HG02610 (cell line): Measurements from ENCODE around the gene CENPX.
"Not testable (repeated sequence)": the region's sequence is repeated elsewhere in the genome, so short reads cannot be mapped to it uniquely, and the experiment has no call there.

ENCODE experiments used
- ATAC-seq: cut with Tn5 transposase; IDR thresholded peaks from one replicate; pipeline ENCODE4 v1.9.1; 2021; ENCODE audit warnings: mild to moderate bottlenecking, moderate library complexity; ENCODE audit not compliant: unreplicated experiment

Gene CENPX

GRCh38 chr17:81984773-81985410, 37.8 kb downstream of the CENPX start:
- ATAC-seq = no peak

- no peak for ATAC-seq
Measured at GRCh38 chr17:81983639-81984373, 38.9 kb downstream of the CENPX start.

GRCh38 chr17:81983011-81983638, 39.6 kb downstream of the CENPX start:
- ATAC-seq = no peak

- not testable (repeated sequence) for ATAC-seq
Measured at GRCh38 chr17:81981511-81981910, 41.2 kb downstream of the CENPX start.

GRCh38 chr17:81980707-81981343, 41.9 kb downstream of the CENPX start:
- ATAC-seq = no peak

- ATAC-seq = no peak
Measured at GRCh38 chr17:81980122-81980521, 42.6 kb downstream of the CENPX start.

- ATAC-seq = no peak
Measured at GRCh38 chr17:81978524-81979298, 44.0 kb downstream of the CENPX start.

GRCh38 chr17:81977211-81977808, 45.4 kb downstream of the CENPX start, which contains the start of gene ASPSCR1:
Gene ASPSCR1 (plus strand): TSS chr17:81977629. CDS start chr17:81977647, 18 bp downstream.
- peak; percentile 68 for ATAC-seq

GRCh38 chr17:81976332-81977210, 46.1 kb downstream of the CENPX start:
- peak; percentile 20 for ATAC-seq

GRCh38 chr17:81973432-81973831, 49.2 kb downstream of the CENPX start:
- no peak for ATAC-seq

GRCh38 chr17:81968850-81969812, 53.5 kb downstream of the CENPX start:
- no peak for ATAC-seq
